Right atrium auricular region (tissue), 2 donors: Measurements from ENCODE around the gene ZIC5. TPM values are rescaled to one million over a fixed set of nuclear protein-coding genes. Genes with fewer than 3 reads are reported as not detected.

ENCODE experiments used
- DNase-seq: peaks from one replicate; pipeline ENCODE4 v3.0.0-alpha.2; 2019; ENCODE audit warnings: low spot score
- H3K27ac ChIP-seq, 2 donors: fragments of 200-600 bp; sonication (generic); 1 replicate in 1 of 2; 2 replicates in 1 of 2; pipeline ENCODE4 v1.5.1; 2016 to 2019
- H3K27me3 ChIP-seq, 2 donors: fragments of 200-600 bp; sonication (generic); one replicate each; pipeline versions ENCODE4 v1.5.1 to v1.6.0; 2017 to 2019
- H3K36me3 ChIP-seq: fragments of 200-600 bp; sonication (generic); one replicate; pipeline ENCODE4 v1.5.1; 2016
- H3K4me1 ChIP-seq, 2 donors: fragments of 200-600 bp; sonication (generic); one replicate each; pipeline versions ENCODE4 v1.5.1 to v1.6.0; 2017 to 2019
- H3K4me3 ChIP-seq, 2 donors: fragments of 200-600 bp; sonication (generic); 1 replicate in 1 of 2; 2 replicates in 1 of 2; pipeline ENCODE4 v1.5.1; 2017 to 2019; ENCODE audit warnings: mild to moderate bottlenecking in 1 of 2, moderate library complexity in 1 of 2
- H3K9me3 ChIP-seq, 2 donors: fragments of 200-600 bp; sonication (generic); one replicate each; pipeline ENCODE4 v1.5.1; 2019
- CTCF ChIP-seq, 2 donors: fragments of 200-600 bp; sonication (generic); IDR thresholded peaks; one replicate each; pipeline ENCODE4 v1.5.1; 2019; ENCODE audit warnings: antibody characterized with exemption in 2 of 2
- total RNA-seq, 2 donors: library from RNA; depleted of rRNA; stranded (reverse); fragments of >200 nt; gene quantifications; one replicate each; pipeline ENCODE4 v1.1.0, GENCODE V29; 2016

Gene ZIC5
- not detected for total RNA-seq

- no peak for DNase-seq
- TF ChIP-seq CTCF (IDR thresholded peaks at IDR 0.05) = no peak
- H3K4me3 ChIP-seq = peak within 1 kb of the TSS in 1 of 2 donors; percentile 30
- peaks cover 0 to 5% of the 10 kb centered on the region in 2 donors for H3K9me3 ChIP-seq
- peaks cover 0 to 37% of the 10 kb centered on the region in 2 donors for H3K4me1 ChIP-seq
- peaks cover 69 to 80% of the 10 kb centered on the region in 2 donors for H3K27me3 ChIP-seq
- no peaks in the 10 kb centered on the region for H3K36me3 ChIP-seq
- H3K27ac ChIP-seq = no peak within 1 kb of the TSS
These were observed at the start of gene ZIC5 for GRCh38 chr13:99971576-99972189. Gene ZIC5 (minus strand): TSS chr13:99971767. CDS start chr13:99971603, 164 bp downstream.

- no peaks in the 10 kb centered on the region for H3K27me3 ChIP-seq
- H3K9me3 ChIP-seq = no peaks in the 10 kb centered on the region
- TF ChIP-seq CTCF (IDR thresholded peaks at IDR 0.05) = no peak
- H3K4me1 ChIP-seq = no peaks in the 10 kb centered on the region
- H3K4me3 ChIP-seq = no peak overlapping the region
- no peak for DNase-seq
- H3K27ac ChIP-seq = no peak overlapping the region
- H3K36me3 ChIP-seq = no peaks in the 10 kb centered on the region
These were observed 48.3 kb upstream of the ZIC5 start for GRCh38 chr13:100019780-100020356.

GRCh38 chr13:100014621-100015020 is 43.1 kb upstream of the ZIC5 start:
- Histone ChIP-seq H3K9me3 (no peaks in the 10 kb centered on the region), H3K4me3 (no peak overlapping the region), H3K27me3 (no peaks in the 10 kb centered on the region), H3K36me3 (no peaks in the 10 kb centered on the region), H3K4me1 (no peaks in the 10 kb centered on the region), H3K27ac (no peak overlapping the region)
- DNase-seq = no peak
- TF ChIP-seq CTCF (IDR thresholded peaks at IDR 0.05) = no peak

- no peak for TF ChIP-seq CTCF (IDR thresholded peaks at IDR 0.05)
- Histone ChIP-seq H3K4me1 (no peaks in the 10 kb centered on the region), H3K27me3 (peaks cover 44 to 45% of the 10 kb centered on the region in 2 donors), H3K9me3 (peaks cover 0 to 11% of the 10 kb centered on the region in 2 donors), H3K27ac (no peak overlapping the region), H3K4me3 (no peak overlapping the region), H3K36me3 (no peaks in the 10 kb centered on the region)
- DNase-seq = no peak
These were observed 26.7 kb upstream of the ZIC5 start for GRCh38 chr13:99998261-99998660.

DNA sequence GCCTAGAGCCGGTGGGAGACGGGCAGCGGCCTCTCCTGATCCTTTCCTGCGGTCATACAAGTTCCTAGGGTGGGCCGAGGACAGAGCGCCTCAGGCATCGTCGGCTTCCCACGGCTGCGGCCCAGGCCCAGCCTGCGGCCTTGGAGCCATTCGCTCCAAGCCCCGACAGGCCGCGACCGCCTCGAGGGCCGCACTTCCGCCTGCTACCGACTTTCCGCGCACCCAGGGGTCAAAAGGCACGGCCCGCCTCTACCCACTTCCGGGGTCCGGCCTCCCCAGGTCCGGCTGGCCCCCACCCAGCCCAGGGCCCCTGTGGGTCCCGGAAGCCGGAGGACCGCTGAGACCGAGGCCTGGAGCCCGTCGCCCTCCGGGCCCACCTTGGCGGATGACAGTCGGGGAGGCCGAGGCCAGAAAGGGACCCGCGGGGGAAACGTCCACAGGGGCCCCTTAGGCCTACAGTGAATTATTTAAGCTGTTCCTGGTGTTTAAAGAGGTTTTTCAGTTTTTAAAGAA is 26.2 kb upstream of the ZIC5 start:
- Histone ChIP-seq H3K4me3 (no peak overlapping the region), H3K36me3 (no peaks in the 10 kb centered on the region), H3K27me3 (peaks cover 45 to 49% of the 10 kb centered on the region in 2 donors), H3K4me1 (no peaks in the 10 kb centered on the region), H3K27ac (no peak overlapping the region), H3K9me3 (peaks cover 0 to 11% of the 10 kb centered on the region in 2 donors)
- TF ChIP-seq CTCF (IDR thresholded peaks at IDR 0.05) = no peak
- DNase-seq = no peak
